Measurements from ENCODE around the gene SIAH2. TPM values are rescaled to one million over a fixed set of nuclear protein-coding genes. Genes with fewer than 3 reads are reported as not detected.
"Not testable (repeated sequence)": the region's sequence is repeated elsewhere in the genome, so short reads cannot be mapped to it uniquely, and the experiment has no call there.

SIAH2 gene, protein sequence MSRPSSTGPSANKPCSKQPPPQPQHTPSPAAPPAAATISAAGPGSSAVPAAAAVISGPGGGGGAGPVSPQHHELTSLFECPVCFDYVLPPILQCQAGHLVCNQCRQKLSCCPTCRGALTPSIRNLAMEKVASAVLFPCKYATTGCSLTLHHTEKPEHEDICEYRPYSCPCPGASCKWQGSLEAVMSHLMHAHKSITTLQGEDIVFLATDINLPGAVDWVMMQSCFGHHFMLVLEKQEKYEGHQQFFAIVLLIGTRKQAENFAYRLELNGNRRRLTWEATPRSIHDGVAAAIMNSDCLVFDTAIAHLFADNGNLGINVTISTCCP
- 10 to 100 TPM; 11.2 to 26.2 (median 12.0) TPM for polyA plus RNA-seq

- peak within 1 kb of the TSS; percentile 94 for H3K27ac ChIP-seq (ENCODE audit: low read depth, low read length)
- 0% methylated on average over 54 to 70 of the region's 70 CpGs for WGBS, 3 donors
Measured at GRCh38 chr3:150763122-150763840, at the start of gene SIAH2. SIAH2 (minus strand) TSS chr3:150763169; CDS start chr3:150762849, 320 bp downstream.

DNA sequence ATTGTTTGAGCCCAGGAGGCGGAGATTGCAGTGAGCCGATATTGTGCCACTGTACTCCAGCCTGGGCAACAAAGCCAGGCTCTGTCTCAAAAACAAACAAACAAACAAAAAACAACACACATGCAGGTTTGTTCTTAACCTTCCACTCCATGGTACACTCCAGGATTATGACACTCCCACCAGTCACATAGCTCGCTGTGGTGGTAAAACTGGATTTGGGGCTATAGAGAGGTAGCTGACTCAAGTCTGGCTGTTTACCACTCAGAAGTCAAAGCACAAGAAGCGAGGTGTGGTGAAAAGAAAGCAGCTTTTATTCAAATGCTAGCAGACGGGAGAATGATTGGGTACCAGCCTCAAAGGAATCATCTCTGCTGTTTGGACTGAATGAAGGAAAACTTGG is 49.0 kb upstream of the SIAH2 start:
- WGBS, 3 donors: 90 to 92% (median 92%) methylated on average over 5 of the region's 5 CpGs
- H3K27ac ChIP-seq (ENCODE audit: low read depth, low read length): no peak overlapping the region

GRCh38 chr3:150810641-150811040 is 47.7 kb upstream of the SIAH2 start:
- WGBS, 3 donors: 89 to 97% (median 93%) methylated on average over 1 of the region's 1 CpG
- no peak overlapping the region for H3K27ac ChIP-seq (ENCODE audit: low read depth, low read length)

GRCh38 chr3:150806185-150806835 is 43.3 kb upstream of the SIAH2 start:
- WGBS, 3 donors: 65 to 75% (median 68%) methylated on average over 5 of the region's 5 CpGs
- H3K27ac ChIP-seq (ENCODE audit: low read depth, low read length): no peak overlapping the region

DNA sequence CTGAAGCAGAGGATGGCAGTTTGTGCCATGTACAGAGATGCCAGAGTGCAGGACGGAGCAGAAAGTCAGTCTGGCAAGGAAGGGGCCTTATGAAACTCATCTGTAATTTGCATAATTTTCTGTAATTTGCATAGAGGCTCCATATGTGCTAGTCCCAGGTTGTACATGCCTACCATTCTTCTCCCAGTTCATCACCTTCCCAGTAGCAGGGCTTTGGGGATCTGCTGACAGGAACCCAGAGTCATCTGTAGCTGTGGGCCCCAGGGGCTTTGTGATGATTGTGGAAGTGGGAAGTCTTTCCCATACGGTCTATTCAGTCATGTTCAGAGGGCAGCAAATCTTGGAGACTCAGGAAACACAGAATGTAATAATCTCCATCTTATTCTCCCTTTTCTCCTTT is 42.4 kb upstream of the SIAH2 start:
- WGBS, 3 donors: 57 to 72% (median 64%) methylated on average over 2 of the region's 2 CpGs
- no peak overlapping the region for H3K27ac ChIP-seq (ENCODE audit: low read depth, low read length)

GRCh38 chr3:150803440-150803985 is 40.5 kb upstream of the SIAH2 start:
- 88 to 91% (median 90%) methylated on average over 9 of the region's 9 CpGs for WGBS, 3 donors
- H3K27ac ChIP-seq (ENCODE audit: low read depth, low read length): no peak overlapping the region

DNA sequence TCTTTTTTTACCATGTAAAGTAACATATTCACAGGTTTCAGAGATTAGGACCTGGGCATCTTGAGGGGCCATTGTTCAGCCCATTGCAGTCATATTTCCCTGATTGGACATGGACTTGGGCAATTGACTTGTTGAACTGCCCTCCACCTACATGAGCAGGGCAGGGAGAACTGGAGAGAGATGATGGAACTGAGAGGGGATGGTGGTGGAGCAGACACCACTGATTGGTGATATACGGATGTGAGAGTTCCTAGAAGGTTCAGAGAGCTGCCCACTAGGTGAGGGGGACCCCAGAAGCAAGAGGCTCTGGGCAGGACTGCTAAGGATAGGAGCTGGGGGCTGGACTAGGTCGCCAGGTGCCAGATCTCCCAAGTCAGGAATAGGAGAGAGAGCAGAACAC is 37.8 kb upstream of the SIAH2 start:
- WGBS, 3 donors: 70 to 80% (median 77%) methylated on average over 2 of the region's 2 CpGs
- H3K27ac ChIP-seq (ENCODE audit: low read depth, low read length): no peak overlapping the region

GRCh38 chr3:150798122-150798618 is 35.2 kb upstream of the SIAH2 start:
- no peak overlapping the region for H3K27ac ChIP-seq (ENCODE audit: low read depth, low read length)
- WGBS, 3 donors: 3 to 22% (median 16%) methylated on average over 4 of the region's 4 CpGs

DNA sequence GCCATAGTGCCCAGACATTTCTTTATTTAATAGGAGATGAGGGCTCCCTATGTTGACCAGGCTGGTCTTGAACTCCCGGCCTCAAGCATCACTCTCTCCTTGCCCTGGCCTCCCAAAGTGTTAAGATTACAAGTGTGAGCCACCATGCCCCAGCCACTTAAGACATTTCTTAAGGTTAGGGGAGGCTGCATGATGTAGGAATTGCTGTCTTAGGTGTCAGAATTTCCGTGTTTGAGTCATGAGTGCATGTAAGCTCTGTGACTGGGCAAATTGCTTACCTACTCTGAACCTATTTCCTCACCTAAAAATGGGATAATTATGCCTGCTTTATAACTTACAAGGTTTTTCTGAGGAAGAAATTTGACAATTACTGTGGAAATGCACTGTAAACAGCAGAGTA is 34.2 kb upstream of the SIAH2 start:
- WGBS, 3 donors: 91 to 96% (median 92%) methylated on average over 2 of the region's 2 CpGs

DNA sequence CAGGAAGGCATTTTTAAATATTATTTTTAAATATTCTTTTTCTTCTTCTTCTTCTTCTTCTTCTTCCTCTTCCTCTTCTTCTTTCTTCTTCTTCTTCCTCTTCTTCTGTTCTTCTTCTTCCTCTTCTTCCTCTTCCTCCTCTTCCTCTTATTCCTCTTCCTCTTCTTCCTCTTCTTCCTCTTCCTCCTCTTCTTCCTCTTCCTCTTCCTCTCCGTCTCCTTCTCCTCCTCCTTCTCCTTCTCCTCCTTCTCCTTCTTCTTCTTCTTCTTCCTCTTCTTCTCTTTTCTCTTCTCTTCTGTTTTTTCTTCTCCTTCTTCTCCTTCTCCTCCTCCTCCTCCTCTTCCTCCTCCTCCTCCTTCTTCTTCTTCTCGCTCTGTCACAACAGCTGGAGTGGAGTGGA is 33.6 kb upstream of the SIAH2 start:
- not testable (repeated sequence) for H3K27ac ChIP-seq (ENCODE audit: low read depth, low read length)
- WGBS, 3 donors: 46 to 90% (median 55%) methylated on average over 2 of the region's 2 CpGs

More for the DNA sequence above, 34.2 kb upstream of the SIAH2 start:
- H3K27ac ChIP-seq (ENCODE audit: low read depth, low read length): no peak overlapping the region

GRCh38 chr3:150793641-150794040 is 30.7 kb upstream of the SIAH2 start:
- WGBS, 3 donors: 70 to 82% (median 74%) methylated on average over 4 of the region's 4 CpGs

GRCh38 chr3:150790629-150791028 is 27.7 kb upstream of the SIAH2 start:
- H3K27ac ChIP-seq (ENCODE audit: low read depth, low read length): no peak overlapping the region

More at GRCh38 chr3:150793641-150794040, 30.7 kb upstream of the SIAH2 start:
- no peak overlapping the region for H3K27ac ChIP-seq (ENCODE audit: low read depth, low read length)

DNA sequence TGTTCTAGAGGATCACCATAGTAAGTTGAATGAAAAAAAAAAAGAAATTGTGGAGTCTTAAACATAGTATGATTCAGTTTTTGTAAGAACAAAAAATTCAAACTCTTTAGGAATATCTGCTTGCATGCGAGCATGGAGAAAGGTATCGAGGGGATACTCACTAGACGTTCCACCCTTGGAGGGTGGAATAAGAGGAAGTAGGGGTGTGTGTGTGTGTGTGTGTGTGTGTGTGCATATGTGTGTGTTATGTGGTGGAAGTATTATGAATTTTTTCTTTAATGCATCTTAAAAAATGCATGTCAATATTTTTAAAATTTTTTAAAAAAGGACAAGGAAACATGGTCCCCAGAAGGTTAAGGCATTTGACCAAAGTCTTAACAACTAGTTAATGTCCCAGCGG is 26.5 kb upstream of the SIAH2 start:
- 59 to 85% (median 66%) methylated on average over 4 of the region's 4 CpGs for WGBS, 3 donors

GRCh38 chr3:150787741-150788370 is 24.9 kb upstream of the SIAH2 start:
- H3K27ac ChIP-seq (ENCODE audit: low read depth, low read length): no peak overlapping the region
- 2 to 6% (median 4%) methylated on average over 10 of the region's 10 CpGs for WGBS, 3 donors

More for the DNA sequence above, 26.5 kb upstream of the SIAH2 start:
- H3K27ac ChIP-seq (ENCODE audit: low read depth, low read length): no peak overlapping the region

DNA sequence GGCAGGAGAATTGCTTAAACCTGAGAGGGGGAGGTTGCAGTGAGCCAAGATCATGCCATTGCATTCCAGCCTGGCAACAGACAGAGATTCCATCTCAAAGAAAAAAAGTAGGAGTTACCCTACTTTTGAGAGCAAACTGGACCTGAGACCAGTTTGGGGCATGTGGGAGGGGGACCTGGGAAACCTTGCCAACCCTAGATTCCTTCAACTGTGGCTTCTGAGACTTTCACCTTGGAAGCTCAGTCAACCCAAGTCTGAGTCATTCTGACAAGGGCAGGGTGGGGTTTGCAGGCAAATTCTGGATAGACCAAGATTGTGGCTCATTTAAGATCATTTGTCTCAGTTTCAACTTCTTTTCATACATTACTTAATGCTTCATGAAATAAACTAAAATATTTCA is 23.8 kb upstream of the SIAH2 start:
- no peak overlapping the region for H3K27ac ChIP-seq (ENCODE audit: low read depth, low read length)

DNA sequence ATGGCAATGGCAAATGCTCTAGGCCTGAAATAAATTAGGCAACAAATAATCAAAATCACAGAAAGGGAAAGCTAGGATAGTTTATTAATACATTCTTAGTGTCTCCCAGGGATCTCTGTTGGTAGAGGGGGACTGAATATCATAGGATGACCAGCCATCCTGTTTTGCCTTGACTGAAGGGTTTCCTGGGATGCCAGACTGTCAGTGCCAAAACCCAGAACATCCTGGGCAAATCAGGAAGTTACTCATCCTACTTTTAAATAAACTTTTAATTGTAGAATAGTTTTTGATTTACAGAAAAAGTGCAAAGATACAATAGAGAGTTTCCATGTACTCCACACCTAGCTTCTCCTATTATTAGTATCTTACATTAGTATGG is 21.8 kb upstream of the SIAH2 start:
- no peak overlapping the region for H3K27ac ChIP-seq (ENCODE audit: low read depth, low read length)

DNA sequence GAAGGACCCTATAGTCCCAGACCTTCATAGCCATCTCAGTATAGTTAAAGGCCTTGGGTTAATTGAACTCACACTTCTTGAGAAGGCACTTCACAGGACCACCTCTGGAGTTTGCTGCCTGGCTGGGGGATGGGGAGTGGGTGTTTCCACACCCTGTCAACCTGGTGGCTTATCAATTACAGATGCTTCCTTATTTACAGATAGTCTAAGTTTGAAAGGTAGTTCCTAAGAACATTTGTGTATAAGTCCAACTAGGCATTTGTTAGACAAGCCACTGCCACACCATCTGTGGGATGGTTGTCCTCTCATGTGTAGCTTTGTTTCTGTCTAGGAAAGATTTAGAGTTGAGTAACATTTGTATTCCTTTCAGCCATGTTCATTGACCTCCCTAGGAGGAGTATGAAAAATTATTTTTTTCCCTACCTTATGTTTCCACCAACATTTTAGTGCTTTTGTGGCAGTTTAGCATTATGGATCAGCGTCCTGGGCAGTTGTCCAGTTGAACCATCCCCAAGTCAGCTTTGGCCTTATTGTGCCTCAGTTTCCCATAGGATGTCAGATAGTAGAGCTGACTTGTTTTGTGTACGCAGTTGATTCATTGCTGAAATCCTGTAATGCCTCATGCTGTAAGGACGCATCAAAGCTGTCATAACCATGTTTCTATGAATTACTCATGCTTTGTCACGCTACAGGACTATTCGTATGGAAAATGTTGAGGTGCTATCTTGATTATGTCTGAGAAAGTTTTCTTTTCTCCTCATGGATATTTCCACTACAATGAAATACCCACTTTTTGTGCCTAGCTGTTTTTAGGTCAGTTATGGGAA is 21.2 kb upstream of the SIAH2 start:
- H3K27ac ChIP-seq (ENCODE audit: low read depth, low read length): no peak overlapping the region

GRCh38 chr3:150783316-150783715 is 20.3 kb upstream of the SIAH2 start:
- H3K27ac ChIP-seq (ENCODE audit: low read depth, low read length): no peak overlapping the region
- WGBS, 3 donors: 75 to 84% (median 82%) methylated on average over 1 of the region's 1 CpG

More for the DNA sequence above, 21.2 kb upstream of the SIAH2 start:
- WGBS, 3 donors: 87 to 94% (median 90%) methylated on average over 5 of the region's 5 CpGs
